ENCODE results near the gene ZEB2.

ZEB2 gene

DNA sequence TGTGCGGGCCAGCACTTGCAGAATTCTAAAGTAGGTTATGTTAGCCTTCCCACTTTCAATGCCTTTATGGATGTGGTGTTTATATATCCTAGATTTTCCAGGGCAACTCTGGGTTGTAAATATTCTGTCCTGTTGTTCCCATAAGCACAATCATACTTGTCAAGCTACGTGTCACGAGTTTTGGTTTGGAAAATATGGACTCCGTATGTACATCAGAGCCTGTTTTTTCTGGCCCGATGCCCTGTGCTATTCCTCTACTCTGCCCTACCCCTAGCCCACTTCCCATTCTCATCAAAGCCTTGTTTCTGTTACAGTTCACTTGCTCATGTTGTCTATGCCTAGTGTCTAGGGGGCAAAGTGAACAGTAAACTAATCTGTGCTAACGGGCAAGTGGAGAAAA, 27.0 kb upstream of the ZEB2 start:
- TF ChIP-seq, protein P1, sequence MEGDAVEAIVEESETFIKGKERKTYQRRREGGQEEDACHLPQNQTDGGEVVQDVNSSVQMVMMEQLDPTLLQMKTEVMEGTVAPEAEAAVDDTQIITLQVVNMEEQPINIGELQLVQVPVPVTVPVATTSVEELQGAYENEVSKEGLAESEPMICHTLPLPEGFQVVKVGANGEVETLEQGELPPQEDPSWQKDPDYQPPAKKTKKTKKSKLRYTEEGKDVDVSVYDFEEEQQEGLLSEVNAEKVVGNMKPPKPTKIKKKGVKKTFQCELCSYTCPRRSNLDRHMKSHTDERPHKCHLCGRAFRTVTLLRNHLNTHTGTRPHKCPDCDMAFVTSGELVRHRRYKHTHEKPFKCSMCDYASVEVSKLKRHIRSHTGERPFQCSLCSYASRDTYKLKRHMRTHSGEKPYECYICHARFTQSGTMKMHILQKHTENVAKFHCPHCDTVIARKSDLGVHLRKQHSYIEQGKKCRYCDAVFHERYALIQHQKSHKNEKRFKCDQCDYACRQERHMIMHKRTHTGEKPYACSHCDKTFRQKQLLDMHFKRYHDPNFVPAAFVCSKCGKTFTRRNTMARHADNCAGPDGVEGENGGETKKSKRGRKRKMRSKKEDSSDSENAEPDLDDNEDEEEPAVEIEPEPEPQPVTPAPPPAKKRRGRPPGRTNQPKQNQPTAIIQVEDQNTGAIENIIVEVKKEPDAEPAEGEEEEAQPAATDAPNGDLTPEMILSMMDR (IDR thresholded peaks at IDR 0.05; ENCODE audit: low read depth, low read length), result no peak
- no peak for DNase-seq (ENCODE audit: extremely low read depth, low read depth)

DNA sequence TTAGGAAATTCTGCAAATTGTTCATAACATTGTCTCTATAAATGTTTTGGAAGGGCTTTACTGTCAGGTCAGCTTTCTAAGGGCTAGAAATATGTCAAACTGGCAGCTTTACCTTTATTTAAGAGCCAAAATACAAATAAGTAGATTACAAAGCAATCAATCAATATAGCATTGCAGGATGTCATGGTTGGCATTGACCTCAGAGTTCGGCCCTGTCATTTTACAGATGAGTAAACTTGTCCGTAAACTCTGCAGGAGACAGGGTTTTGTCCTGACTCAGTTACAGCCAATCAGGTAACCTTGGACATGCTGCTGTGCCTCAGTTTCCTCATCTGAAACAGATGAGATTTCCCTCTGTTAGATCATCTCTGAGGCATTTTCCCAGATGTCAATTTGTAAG, 25.9 kb upstream of the ZEB2 start:
- DNase-seq (ENCODE audit: extremely low read depth, low read depth), result no peak
- TF ChIP-seq, protein P1 (IDR thresholded peaks at IDR 0.05; ENCODE audit: low read depth, low read length), result no peak

DNA sequence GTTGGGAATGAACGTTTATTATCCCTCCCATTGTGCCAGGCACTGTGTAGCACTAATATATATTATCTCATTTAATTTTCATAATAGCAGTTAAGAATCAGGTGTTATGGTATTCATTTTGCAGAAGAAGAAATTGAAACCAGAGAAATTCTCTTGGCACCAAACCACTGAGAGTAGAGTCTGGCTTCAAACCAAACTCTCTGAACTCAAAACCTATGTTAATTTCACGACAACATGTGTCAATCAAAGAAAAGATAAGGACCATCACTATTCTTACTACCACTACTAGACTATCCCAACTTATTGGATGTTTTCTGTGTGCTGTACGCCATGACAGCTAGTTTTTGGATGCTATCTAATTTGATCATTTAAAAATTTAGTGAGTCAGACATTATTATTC, 24.1 kb upstream of the ZEB2 start:
- DNase-seq (ENCODE audit: extremely low read depth, low read depth), result no peak
- TF ChIP-seq, protein P1 (IDR thresholded peaks at IDR 0.05; ENCODE audit: low read depth, low read length), result no peak

DNA sequence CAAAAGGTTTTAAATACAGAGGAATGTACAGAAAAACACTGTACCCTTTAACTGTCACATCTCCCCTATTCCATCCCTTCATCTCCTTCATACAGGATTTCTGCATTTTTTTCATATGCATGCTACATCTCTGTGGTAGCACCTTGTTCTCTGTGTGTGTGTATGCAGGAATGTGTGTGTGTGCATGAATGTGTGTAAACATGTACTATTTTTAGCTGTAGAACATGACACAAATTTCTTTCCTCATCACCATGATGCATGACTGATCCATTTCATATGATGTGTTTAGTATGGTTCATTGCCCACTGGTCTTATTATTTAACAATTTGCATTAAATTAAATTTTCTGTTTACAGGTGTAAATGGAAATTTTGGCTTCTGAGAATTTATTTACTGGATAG, 21.5 kb upstream of the ZEB2 start:
- no peak for DNase-seq (ENCODE audit: extremely low read depth, low read depth)
- TF ChIP-seq, protein P1 (IDR thresholded peaks at IDR 0.05; ENCODE audit: low read depth, low read length), result no peak

DNA sequence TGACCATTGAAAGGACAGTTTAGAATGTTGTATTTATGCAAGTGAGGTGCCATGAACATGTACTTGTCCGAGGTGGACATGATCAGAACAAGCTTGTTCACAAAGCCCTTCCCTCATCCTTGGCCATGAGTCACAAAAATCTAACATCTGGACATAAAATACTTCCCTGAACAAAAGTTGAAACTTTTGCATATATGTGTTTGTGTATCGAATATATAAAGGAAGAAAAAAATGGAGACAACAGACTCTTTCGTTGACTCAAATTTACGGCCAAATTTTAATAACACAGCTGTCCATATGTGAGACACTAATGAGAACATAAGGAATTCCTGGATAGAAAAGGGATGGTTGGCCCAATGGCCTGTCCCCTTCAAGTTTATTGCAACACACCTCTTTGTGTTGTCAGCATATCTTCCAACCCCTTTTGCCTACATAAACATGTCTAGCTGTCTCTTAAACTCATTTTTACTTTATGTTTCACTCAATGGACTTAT, 19.4 kb upstream of the ZEB2 start:
- no peak for DNase-seq (ENCODE audit: extremely low read depth, low read depth)

GRCh38 chr2:144535300-144535699, 15.4 kb upstream of the ZEB2 start:
- DNase-seq (ENCODE audit: extremely low read depth, low read depth), result no peak
- TF ChIP-seq, protein P1 (IDR thresholded peaks at IDR 0.05; ENCODE audit: low read depth, low read length), result no peak

More for the DNA sequence above, 19.4 kb upstream of the ZEB2 start:
- TF ChIP-seq, protein P1 (IDR thresholded peaks at IDR 0.05; ENCODE audit: low read depth, low read length), result no peak

- DNase-seq (ENCODE audit: extremely low read depth, low read depth), result no peak
- TF ChIP-seq, protein P1 (IDR thresholded peaks at IDR 0.05; ENCODE audit: low read depth, low read length), result no peak
Observed at GRCh38 chr2:144533221-144533620, 13.3 kb upstream of the ZEB2 start.

All from AG09319 (cell line).